Dermis microvascular lymphatic vessel endothelial cell (primary cell): ENCODE results near the gene WDFY2. TPM values are rescaled to one million over a fixed set of nuclear protein-coding genes. Genes with fewer than 3 reads are reported as not detected.
"Not testable (repeated sequence)": the region's sequence is repeated elsewhere in the genome, so short reads cannot be mapped to it uniquely, and the experiment has no call there.

Experiments used
- DNase-seq, 2 donors: peaks; one replicate each; pipeline versions ENCODE4 v3.0.0 to v3.0.0-alpha.2; 2010; ENCODE audit warnings: low read depth in 2 of 2
- total RNA-seq: library from RNA; depleted of rRNA; stranded (reverse); fragments of >200 nt; gene quantifications from 2 replicates; pipeline ENCODE4 v1.2.1, GENCODE V29; 2014

The WDFY2 gene
- total RNA-seq, 1 donor from 2014 or later = 2.6 TPM

GRCh38 chr13:51562011-51562671 is 22.1 kb upstream of the WDFY2 start:
- no peak for DNase-seq

GRCh38 chr13:51564252-51564651 is 20.0 kb upstream of the WDFY2 start:
- DNase-seq = no peak

GRCh38 chr13:51564671-51565070 is 19.6 kb upstream of the WDFY2 start:
- no peak for DNase-seq

DNA sequence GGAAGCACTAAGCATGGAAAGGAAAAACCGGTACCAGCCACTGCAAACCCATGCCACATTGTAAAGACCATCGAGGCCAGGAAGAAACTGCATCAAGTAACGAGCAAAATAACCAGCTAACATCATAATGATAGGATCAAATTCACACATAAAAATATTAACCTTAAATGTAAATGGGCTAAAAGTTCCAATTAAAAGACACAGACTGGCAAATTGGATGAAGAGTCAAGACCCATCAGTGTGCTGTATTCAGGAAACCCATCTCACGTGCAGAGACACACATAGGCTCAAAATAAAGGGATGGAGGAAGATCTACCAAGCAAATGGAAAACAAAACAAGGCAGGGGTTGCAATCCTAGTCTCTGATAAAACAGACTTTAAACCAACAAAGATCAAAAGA is 15.3 kb upstream of the WDFY2 start:
- DNase-seq = not testable (repeated sequence)

GRCh38 chr13:51576754-51577153 is 7.5 kb upstream of the WDFY2 start:
- DNase-seq = no peak

DNA sequence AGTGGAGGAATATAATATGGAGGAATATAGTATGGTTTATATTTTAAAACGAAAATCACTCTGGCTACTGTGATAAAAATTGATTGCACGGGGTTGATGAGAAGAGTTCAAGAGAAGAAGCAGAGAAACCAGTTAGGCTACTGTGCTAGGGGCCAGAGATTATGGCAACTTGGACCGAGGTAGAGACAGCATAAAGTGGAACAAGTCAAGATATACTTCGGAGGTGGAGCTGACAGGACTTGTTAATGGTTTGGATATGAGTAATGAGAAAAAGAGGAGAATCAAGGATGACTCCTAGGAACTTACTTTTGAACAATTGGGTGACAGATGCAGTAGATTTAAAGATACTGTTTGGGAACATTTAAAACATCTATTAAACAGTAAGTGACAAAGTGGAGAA is 6.6 kb upstream of the WDFY2 start:
- no peak for DNase-seq

- no peak for DNase-seq
Measured at GRCh38 chr13:51579676-51580075, 4.6 kb upstream of the WDFY2 start.

DNA sequence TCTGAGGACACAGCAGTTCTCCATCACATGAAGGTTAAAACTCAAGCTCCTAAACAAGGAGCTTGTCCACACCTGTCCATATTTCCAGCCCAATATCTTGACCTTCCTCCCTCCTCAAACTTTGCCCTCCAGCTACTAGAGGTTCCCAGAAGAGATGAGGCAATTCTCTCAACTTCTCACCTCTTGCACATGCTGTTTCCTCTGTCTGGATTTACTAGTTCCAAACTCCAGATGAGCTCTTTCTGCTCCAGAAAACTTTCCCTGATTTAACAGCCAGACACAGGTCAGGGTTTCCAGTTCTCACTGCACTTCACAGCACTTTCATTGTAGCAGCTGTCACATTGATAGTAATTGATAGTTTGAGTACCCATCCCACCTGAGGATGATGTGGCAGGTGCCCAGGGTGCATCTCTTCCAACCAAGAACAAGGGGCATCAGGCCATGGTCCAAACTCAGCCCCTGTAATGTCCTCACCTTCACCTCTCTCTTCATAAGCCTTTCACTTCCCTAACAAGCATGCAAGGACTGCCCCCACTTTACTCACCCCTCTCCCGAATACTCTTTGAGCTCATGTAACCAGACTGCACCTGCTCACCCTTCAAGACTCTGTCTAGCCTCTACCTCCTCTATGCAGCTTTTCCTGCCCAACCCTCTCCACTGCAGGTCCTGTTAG is 3.0 kb upstream of the WDFY2 start:
- DNase-seq = no peak

GRCh38 chr13:51583469-51583874 is 790 bp upstream of the WDFY2 start:
- DNase-seq = no peak

GRCh38 chr13:51584731-51585672 is 740 bp downstream of the WDFY2 start:
- peak; percentile 17 to 74 for DNase-seq

DNA sequence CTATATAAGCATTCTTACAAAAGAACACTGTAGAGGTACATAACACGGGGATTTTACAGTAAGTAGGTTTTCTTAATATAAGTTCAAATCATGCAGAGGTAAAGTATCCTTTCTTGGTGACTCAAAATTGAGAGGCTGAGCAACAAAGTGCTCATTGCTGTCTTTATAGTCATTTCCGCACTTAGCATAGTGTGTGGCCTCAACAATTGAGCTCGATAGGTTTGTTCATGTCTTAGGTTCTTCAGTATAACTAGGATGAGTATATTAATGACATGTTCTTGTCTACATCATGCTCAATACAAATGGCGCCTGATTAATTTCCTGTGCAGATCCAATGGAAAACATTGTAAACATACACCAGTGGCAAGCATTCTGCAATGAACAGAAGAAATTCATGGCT is 1.4 kb downstream of the WDFY2 start:
- peak in 1 of 2 donors; percentile 37 for DNase-seq

DNA sequence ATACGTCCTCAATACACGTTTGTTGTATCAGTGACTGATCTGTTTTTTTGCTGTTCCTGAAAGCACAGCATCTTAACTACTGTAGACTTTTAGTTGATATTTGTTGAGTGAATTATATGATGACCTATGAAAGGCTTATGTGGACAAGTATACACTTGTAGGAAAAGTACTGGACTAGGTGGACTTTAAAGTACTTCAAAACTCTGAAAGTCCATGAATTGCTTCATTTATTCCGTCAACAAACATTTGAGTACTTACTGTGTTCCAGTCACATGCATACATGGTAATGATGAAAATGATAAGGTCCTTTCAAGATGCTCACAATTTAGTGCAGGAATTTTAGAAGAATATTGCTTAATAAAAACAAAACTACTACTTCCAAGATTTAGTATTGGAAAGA is 3.1 kb downstream of the WDFY2 start:
- no peak for DNase-seq

- DNase-seq = no peak
Measured at GRCh38 chr13:51588406-51588949, 4.2 kb downstream of the WDFY2 start.

GRCh38 chr13:51589793-51590192 is 5.5 kb downstream of the WDFY2 start:
- peak in 1 of 2 donors; percentile 14 for DNase-seq

DNA sequence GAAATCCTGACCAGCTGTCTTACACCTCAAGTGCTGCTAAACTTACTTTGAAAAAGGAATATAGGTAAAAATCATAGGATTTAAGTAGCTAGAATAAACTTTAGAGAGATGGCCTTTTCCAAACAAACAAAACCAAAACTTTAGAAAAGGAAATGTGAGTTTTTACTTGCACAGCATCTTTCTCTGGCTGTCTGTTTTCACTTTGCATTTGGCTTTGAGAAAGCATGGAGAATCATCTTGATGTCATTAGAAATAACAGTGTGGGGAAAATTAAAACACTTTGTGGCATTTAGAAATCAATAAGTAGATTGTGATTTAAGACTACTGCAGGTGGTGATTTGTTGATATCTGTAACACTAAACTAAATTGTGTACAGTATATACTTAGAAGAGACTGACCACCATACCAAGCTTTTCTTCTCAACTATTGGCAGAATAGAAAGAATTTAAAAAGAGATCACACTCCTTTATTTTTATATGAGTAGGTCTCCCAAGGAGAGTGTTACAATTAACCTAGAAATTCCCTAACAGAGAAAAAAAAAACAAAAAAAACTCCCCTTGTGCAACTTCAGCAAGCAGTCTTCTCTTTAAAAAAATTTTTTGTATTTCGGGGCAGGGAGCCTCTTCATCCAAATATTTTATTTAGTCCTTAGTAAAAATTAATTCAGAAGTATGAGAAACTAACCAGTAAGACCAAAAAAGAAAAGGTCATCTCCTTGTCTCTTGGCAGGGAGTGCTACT is 6.1 kb downstream of the WDFY2 start:
- no peak for DNase-seq

GRCh38 chr13:51590971-51591627 is 6.8 kb downstream of the WDFY2 start:
- DNase-seq = peak in 1 of 2 donors; percentile 52

- DNase-seq = not testable (repeated sequence)
Measured at GRCh38 chr13:51591938-51592337, 7.7 kb downstream of the WDFY2 start.

DNA sequence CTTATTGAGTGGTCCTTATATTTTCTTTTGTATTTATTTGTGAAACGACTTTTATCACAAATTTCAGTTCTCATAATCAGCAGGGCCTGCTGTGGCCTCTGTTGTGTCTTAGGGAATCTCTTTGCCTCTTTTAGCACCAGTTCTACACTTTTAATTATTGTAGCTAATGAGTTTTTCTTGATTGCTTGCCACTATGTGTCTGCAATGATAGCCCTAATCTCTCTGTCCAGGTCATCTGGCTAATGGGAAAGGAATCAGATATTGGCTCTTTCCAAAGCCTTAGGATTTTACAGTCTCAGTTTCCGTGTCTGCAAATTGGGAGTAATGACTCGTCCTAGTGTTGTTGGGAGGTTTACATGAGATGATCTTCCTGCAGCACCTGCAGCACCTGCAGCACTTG is 10.2 kb downstream of the WDFY2 start:
- no peak for DNase-seq

DNA sequence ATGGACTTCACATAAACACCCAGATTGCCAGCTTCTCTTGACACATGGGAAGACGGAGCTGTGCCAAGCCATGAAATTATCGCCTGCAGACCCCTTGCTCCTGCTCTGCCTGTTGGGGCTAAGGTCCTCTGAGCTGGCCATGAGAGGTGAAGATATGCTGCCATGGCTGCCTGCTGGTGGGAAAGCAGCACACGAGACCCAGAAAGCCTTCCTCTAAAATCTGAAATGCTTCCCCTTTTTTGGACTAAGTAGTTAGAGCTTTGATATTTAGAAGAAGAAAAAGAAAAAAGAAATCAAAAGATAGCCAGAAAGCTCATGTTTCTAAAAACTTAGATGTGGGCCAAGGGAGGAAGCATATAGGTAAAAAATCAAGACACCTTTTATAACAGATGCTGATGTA is 11.2 kb downstream of the WDFY2 start:
- DNase-seq = no peak

DNA sequence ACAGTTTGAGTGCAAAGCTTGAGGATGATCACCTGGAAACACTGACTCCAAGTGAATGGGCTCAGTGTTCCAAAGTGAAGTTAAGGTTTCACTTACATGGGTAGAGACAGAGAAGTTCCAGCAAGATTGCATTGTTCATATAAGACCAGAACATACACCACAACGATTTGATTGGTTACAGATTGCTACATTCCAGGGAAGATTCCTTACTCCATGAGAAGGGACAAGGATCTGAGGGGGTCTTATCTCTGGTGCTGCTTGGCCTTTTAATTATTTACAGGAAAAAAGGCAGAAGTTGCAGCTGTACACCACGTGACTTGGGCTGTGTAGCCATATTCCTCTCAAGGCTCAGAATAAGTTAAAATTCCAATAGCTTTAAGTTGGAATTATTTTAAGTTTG is 12.3 kb downstream of the WDFY2 start:
- no peak for DNase-seq
